VCaP (cell line): ENCODE results near the gene MFNG.

Experiments
- H3K27ac ChIP-seq: fragments of 450-650 bp; 2 replicates; pipeline ENCODE4 v1.5.1; 2017
- CTCF ChIP-seq: fragments of 450-650 bp; conservative IDR thresholded peaks from 2 replicates; pipeline ENCODE4 v1.5.1; 2017; ENCODE audit warnings: mild to moderate bottlenecking, moderate library complexity

The MFNG gene

GRCh38 chr22:37518509-37519267 is 32.5 kb upstream of the MFNG start:
- no peak for TF ChIP-seq CTCF
- H3K27ac ChIP-seq = peak overlapping the region; percentile 68; the same call in 1 of the 2 replicates

- H3K27ac ChIP-seq = no peak overlapping the region
- TF ChIP-seq CTCF = no peak
These were observed 31.8 kb upstream of the MFNG start for GRCh38 chr22:37517826-37518450.

DNA sequence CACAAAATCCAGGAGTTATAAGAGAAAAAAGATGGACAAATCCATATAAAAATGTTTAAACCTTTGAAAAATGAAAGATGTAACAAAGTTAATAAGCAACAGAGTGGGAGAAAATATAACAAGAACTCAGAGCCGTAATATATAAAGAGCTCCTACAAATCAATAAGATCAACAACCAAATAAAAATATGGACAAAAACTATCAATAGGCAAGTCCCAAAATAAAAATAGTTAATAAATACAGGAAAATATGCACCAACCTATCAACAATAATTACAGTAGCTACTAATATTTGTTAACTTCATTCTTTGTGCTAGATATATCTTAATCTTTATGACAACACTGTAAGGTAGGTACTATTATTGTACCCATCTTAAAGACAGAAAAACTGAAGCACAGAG is 30.3 kb upstream of the MFNG start:
- no peak for TF ChIP-seq CTCF
- H3K27ac ChIP-seq = no peak overlapping the region

GRCh38 chr22:37515901-37516300 is 29.7 kb upstream of the MFNG start:
- TF ChIP-seq CTCF = no peak
- no peak overlapping the region for H3K27ac ChIP-seq

GRCh38 chr22:37514526-37515051 is 28.4 kb upstream of the MFNG start:
- TF ChIP-seq CTCF = no peak
- no peak overlapping the region for H3K27ac ChIP-seq

DNA sequence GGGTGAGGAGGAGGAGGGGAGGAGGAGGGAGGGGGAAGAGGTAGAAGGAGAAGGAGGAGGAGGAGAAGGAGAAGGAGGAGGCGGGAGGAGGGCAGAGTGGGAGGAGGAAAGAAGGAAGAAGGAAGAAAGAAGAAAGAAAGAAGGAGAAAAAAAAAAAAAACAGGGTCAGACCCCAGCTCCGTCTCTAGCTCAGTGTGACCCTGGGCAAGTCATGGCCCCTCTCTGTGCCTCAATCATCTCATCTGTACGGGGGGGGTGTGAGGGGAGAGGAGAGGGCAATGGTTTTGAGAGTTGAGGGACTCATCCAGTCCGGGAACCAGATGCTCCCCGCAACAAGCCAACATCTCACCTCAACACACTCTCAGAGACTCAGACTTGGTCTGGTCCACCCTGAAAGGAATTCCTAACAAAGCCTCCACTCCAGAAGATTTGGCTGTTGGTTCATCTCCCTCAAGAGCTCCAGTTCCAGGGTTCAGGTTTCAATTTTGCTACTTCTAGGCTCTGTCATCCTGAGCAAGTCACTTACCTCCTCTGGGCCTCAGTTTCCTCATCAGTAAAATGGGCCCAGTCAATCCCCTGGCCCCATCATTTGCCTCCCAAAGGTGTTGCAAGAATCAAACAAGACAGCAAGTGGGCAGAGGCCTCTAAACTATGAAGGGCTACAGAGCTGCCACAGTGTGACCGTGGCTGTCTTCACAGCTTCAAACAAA is 25.4 kb upstream of the MFNG start:
- H3K27ac ChIP-seq = peak overlapping the region; percentile 49
- TF ChIP-seq CTCF = no peak

DNA sequence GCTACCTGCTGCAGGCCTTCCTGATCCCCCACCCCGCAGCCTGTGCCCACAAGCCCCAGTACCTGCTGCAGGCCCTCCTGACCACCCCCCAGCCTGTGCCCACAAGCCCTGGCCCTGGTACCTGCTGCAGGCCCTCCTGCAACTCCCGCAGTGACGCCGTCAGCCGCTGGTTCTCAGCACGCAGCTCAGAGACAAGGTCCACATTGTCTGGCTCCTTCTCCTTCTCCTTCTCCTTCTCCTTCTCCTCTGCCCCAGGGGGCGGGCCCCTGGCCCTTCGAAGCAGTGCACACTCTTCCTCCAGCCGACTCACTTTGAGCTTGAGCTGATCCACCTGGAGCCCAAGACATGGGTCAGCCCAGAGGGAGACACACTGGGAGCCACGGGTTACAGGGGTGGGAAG is 23.9 kb upstream of the MFNG start:
- H3K27ac ChIP-seq = no peak overlapping the region
- no peak for TF ChIP-seq CTCF
